Measurements from ENCODE around the gene CRHR1.

CRHR1 gene

DNA sequence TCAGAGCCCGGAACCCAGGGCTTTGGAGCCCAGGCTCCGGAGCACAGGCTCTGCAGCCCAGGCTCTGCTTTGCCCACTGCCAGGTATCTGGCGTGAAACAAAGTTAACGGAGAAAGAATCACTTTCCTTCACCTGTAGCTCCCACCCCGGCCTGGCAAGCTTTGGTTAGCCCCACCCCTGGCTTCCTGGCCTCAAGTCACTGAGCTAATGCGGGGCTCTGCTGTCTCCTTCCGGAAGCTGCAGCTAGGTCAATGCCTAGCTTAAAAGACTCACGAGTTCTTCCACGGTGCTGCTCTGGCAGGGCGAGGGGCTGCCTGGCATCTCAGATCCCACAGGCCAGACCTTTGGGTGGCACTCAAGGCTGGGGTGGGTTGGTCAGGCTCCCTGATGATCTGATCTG lies 39.5 kb downstream of the CRHR1 start:
- H3K4me3 Mint-ChIP-seq, result no peak overlapping the region
- H3K27ac Mint-ChIP-seq, result no peak overlapping the region
- H3K27me3 Mint-ChIP-seq (ENCODE audit: low read depth), result peaks cover 17% of the 10 kb centered on the region
- no peaks in the 10 kb centered on the region for H3K4me1 Mint-ChIP-seq
- H3K9me3 Mint-ChIP-seq, result no peaks in the 10 kb centered on the region
- no peaks in the 10 kb centered on the region for H3K36me3 Mint-ChIP-seq (ENCODE audit: low read depth)
- TF ChIP-seq, protein P1, sequence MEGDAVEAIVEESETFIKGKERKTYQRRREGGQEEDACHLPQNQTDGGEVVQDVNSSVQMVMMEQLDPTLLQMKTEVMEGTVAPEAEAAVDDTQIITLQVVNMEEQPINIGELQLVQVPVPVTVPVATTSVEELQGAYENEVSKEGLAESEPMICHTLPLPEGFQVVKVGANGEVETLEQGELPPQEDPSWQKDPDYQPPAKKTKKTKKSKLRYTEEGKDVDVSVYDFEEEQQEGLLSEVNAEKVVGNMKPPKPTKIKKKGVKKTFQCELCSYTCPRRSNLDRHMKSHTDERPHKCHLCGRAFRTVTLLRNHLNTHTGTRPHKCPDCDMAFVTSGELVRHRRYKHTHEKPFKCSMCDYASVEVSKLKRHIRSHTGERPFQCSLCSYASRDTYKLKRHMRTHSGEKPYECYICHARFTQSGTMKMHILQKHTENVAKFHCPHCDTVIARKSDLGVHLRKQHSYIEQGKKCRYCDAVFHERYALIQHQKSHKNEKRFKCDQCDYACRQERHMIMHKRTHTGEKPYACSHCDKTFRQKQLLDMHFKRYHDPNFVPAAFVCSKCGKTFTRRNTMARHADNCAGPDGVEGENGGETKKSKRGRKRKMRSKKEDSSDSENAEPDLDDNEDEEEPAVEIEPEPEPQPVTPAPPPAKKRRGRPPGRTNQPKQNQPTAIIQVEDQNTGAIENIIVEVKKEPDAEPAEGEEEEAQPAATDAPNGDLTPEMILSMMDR (IDR thresholded peaks at IDR 0.05; ENCODE audit: unreplicated experiment in 3 of 3), result no peak

DNA sequence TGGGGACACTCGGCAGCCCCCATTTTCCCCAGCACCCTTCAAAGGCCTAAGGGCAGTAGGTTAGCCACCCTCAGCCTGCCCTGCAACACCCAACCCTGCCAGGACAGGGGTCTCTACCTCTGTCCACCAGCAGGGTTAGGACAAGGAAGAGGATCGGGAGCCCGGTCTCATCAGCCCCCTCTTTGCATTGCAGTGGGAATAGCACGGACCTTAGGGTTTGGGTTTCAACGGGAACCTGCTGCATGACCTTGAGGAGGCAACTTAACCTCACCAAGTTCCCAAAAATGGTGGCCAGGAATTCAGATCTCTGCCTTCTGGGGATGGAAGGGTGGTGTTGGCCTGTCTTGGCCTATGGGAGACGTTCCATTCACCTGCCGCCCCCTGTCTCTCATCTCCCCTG lies 40.4 kb downstream of the CRHR1 start:
- Mint-ChIP-seq H3K27ac (no peak overlapping the region), H3K27me3 (ENCODE audit: low read depth) (peaks cover 24% of the 10 kb centered on the region)
- TF ChIP-seq, protein P1 (IDR thresholded peaks at IDR 0.05; ENCODE audit: unreplicated experiment in 3 of 3), result no peak

DNA sequence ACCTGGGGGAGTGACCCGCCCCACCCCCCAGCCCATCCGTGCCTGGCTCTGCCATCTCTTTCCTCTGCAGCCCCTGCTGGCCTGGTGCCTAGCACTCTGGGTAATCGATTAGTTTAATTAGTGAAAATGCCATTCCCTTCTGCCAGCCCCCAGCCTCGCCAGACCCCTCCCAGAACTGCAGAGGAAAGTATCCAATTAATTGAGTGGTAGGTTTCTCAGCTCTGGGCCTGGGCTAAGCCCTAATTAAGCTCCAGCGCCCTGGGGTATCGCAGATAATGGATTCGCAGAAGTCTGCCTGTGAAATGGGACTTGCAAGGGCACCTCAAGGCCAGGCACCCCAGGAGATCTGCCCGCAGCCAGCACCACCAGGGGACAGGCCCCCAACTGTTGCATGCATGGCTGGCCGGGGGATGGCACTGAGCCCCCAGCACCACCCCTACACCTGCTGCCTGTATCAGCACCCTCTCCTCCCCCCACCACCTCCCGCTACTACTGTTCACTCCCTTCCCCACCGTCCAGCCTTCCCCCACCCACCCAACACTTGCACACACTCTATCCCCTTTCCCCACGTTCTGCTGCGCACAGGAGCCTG lies 40.9 kb downstream of the CRHR1 start:
- Mint-ChIP-seq H3K4me1 (no peaks in the 10 kb centered on the region), H3K4me3 (no peak overlapping the region)

More for the DNA sequence above, 40.4 kb downstream of the CRHR1 start:
- H3K4me1 Mint-ChIP-seq, result no peaks in the 10 kb centered on the region
- H3K36me3 Mint-ChIP-seq (ENCODE audit: low read depth), result no peaks in the 10 kb centered on the region
- no peak overlapping the region for H3K4me3 Mint-ChIP-seq
- no peaks in the 10 kb centered on the region for H3K9me3 Mint-ChIP-seq

DNA sequence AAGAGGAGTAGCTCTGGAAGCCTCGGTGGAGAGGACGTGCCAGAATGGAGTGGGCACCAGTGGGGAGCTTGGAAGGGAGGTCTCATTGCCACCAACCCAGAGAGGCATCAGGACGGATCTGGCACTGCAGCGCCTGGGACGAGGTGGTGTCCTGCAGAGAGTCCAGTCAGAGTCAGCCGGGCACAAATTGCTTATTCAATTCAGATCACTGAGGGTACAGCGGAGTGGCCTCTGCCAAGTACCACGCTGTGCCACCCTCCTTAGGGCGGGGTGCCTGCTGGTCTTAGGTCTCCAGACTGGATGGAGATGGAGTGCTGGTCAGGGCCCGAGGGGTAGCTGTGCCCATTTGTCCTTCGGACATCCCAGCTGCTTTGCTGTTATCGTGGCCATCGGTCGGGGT lies 41.7 kb downstream of the CRHR1 start:
- Mint-ChIP-seq H3K4me1 (no peaks in the 10 kb centered on the region), H3K36me3 (ENCODE audit: low read depth) (no peaks in the 10 kb centered on the region), H3K9me3 (no peaks in the 10 kb centered on the region), H3K27me3 (ENCODE audit: low read depth) (peaks cover 20% of the 10 kb centered on the region), H3K27ac (no peak overlapping the region), H3K4me3 (no peak overlapping the region)
- TF ChIP-seq, protein P1 (IDR thresholded peaks at IDR 0.05; ENCODE audit: unreplicated experiment in 3 of 3), result no peak

More for the DNA sequence above, 40.9 kb downstream of the CRHR1 start:
- H3K9me3 Mint-ChIP-seq, result no peaks in the 10 kb centered on the region
- no peaks in the 10 kb centered on the region for H3K36me3 Mint-ChIP-seq (ENCODE audit: low read depth)
- TF ChIP-seq, protein P1 (IDR thresholded peaks at IDR 0.05; ENCODE audit: unreplicated experiment in 3 of 3), result no peak
- no peak overlapping the region for H3K27ac Mint-ChIP-seq
- H3K27me3 Mint-ChIP-seq (ENCODE audit: low read depth), result peaks cover 24% of the 10 kb centered on the region

DNA sequence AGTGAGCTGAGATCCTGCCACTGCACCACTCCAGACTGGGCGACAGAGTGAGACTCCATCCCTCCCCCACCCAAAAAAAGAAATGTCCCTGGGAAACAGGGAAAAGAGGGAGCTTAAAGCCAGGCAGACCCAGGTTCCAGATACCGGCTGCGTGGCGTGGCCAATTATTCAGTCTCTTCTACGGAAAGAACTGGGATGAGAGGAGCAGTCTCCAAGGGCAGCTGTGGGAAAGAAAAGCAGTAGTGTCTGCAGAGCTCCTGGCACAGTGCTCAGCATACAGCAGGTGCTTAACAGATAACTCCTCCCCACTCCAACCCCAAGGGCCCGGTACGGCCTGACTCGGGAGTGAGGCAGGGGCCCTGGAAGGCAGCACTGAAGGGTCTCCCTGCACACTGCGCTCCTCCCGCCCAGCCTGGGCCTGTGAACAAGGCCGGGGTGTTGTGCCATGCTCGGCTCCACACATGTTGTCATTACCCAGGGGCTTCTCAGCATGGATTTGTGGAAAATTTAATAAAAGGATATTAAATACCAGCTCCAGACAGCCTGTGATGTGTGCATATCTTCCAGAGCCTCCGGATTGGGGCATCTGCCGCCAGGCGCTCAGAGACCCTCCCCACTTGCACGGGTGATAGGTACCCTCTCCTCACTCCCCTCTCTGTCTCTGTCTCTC lies 42.9 kb downstream of the CRHR1 start:
- no peaks in the 10 kb centered on the region for H3K36me3 Mint-ChIP-seq (ENCODE audit: low read depth)
- H3K27ac Mint-ChIP-seq, result no peak overlapping the region
- peaks cover 24% of the 10 kb centered on the region for H3K27me3 Mint-ChIP-seq (ENCODE audit: low read depth)
- H3K4me3 Mint-ChIP-seq, result no peak overlapping the region
- TF ChIP-seq, protein P1 (IDR thresholded peaks at IDR 0.05; ENCODE audit: unreplicated experiment in 3 of 3), result no peak
- H3K4me1 Mint-ChIP-seq, result no peaks in the 10 kb centered on the region
- H3K9me3 Mint-ChIP-seq, result no peaks in the 10 kb centered on the region

DNA sequence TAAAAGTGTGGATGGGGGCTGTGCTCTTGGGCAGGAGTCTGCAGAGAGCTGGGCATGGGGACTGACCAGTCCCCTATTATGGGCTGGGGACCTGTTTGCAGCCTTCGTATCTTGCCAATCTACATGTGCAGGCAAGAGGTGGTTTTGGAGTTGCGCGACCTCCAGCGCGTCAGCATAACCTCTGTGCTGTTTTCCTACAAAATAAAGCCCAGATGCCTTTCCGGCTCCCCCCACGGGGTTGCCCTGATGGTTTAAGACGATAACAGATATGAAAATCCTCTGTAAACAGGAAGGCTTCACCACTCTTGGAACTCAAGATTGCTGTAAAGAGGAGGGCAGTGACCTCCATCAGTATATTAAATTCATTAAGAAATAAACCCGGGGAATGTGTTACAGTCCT lies 44.1 kb downstream of the CRHR1 start:
- Mint-ChIP-seq H3K27me3 (ENCODE audit: low read depth) (peaks cover 22% of the 10 kb centered on the region), H3K9me3 (no peaks in the 10 kb centered on the region), H3K4me3 (no peak overlapping the region), H3K36me3 (ENCODE audit: low read depth) (no peaks in the 10 kb centered on the region), H3K27ac (no peak overlapping the region), H3K4me1 (no peaks in the 10 kb centered on the region)
- TF ChIP-seq, protein P1 (IDR thresholded peaks at IDR 0.05; ENCODE audit: unreplicated experiment in 3 of 3), result no peak

Measured in nephron (organoid).